GM19395 (cell line): Measurements from ENCODE around the gene FAM153A.
"Not testable (repeated sequence)": the region's sequence is repeated elsewhere in the genome, so short reads cannot be mapped to it uniquely, and the experiment has no call there.

Experiments used
- ATAC-seq: cut with Tn5 transposase; IDR thresholded peaks from one replicate; pipeline ENCODE4 v1.9.1; 2021; ENCODE audit warnings: mild to moderate bottlenecking, moderate library complexity; ENCODE audit not compliant: unreplicated experiment

The FAM153A gene

DNA sequence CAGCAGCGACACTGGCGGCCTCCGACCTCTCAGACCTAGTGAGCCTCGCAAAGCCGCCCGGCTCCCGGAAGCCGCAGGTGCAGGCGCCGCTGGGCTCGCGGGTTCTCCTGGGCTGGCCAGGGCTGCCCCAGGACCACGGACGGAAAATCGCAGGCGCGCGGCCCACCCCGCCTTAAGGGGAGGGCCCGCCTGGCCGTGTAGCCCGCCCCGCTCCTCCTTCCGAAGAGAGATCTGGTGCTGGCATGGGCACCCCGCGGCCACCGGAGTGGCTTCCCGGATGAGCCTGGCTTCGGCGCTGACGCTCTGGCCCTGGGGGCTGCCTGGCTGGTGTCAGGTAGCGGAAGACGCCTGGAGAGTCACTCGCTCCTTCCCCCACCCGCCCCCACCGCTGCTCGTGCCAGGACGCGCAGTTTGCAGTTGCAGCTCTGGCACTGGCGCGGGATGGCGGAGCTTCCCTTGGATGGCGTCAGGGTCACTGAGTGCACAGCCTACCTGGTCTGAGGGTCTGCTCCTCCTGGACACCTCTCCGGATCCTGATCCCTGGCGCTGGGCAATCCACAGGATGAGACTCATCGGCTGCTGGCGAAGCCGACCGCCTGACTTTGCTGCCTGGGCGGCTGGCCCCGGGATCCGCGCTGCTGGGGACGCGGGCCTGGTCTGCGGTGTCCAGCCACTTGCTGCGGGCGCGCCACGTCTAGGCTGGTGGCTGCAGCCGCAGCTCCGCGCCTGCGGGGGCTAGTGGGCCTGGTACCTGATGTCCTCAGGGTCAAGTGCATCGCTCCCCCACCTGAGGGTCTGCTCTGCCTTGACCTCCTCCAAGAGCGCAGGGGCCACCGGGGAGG lies at the start of gene FAM153A:
Gene FAM153A (minus strand): TSS at position 108 of the 842 bp plus-strand sequence.
- peak; percentile 73 for ATAC-seq

- not testable (repeated sequence) for ATAC-seq
These were observed 49.6 kb upstream of the FAM153A start for GRCh38 chr5:177832287-177832686.

DNA sequence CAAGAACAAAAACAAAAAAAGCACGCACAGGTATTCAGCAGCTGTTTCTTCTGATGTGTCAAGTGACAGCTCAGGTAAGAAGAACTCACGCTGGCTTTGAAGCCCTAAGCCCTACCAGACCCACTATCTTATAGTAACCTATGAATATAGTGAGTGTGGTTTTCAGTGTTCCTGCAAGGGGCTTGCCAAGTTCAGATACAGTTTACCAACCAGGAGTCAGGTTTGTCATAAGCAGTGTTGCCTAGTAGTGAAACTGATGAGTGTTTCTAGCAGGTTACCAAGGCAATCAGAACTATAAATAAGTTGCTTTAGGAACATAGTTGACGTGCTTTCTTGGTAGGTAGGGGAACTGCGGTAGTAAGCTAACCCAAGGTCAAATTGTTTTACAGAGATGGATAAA lies 43.4 kb upstream of the FAM153A start:
- ATAC-seq: not testable (repeated sequence)

DNA sequence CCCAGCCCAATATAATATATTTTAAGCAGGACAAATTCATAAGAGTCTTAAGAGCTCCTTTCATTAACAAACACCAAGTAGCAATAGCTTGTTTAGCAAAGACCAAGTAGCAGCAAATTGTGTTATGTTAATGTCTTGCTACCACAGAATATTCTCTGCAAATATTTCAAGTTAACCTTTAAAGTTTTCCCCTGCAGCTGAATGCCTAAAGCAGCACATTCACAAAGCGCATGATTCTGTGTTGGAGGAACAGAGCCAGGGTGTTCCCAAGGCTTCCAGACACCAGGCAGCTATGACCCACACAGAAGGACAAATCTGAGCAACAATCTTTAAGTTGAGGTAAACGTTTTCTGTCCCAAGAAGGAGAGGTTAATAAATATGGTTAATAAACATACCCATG lies 42.1 kb upstream of the FAM153A start:
- ATAC-seq: not testable (repeated sequence)

GRCh38 chr5:177822489-177822888 lies 39.8 kb upstream of the FAM153A start:
- ATAC-seq: not testable (repeated sequence)

- ATAC-seq: not testable (repeated sequence)
These were observed 37.0 kb upstream of the FAM153A start for GRCh38 chr5:177819664-177820063.

DNA sequence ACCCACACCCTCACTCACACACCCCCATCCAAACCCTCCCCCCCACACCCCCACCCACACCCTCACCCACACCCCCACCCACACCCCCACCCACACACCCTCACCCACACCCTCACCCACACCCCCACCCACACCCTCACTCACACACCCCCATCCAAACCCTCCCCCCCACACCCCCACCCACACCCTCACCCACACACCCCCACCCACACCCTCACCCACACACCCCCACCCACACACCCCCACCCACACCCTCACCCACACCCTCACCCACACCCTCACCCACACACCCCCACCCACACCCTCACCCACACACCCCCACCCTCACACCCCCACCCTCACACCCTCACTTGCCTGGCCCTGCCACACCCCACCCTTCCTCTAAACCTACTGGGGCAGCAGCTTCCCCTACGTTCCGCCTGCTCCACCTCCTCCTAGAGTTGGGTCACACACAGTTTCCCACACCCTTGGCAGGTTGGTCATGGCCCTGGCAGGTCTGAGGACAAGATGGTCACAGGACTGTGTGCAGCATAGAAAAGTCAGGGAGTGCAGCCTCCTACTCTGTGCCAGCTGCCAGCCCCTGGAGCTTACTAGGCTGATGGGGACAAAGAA lies 30.2 kb upstream of the FAM153A start:
- not testable (repeated sequence) for ATAC-seq

DNA sequence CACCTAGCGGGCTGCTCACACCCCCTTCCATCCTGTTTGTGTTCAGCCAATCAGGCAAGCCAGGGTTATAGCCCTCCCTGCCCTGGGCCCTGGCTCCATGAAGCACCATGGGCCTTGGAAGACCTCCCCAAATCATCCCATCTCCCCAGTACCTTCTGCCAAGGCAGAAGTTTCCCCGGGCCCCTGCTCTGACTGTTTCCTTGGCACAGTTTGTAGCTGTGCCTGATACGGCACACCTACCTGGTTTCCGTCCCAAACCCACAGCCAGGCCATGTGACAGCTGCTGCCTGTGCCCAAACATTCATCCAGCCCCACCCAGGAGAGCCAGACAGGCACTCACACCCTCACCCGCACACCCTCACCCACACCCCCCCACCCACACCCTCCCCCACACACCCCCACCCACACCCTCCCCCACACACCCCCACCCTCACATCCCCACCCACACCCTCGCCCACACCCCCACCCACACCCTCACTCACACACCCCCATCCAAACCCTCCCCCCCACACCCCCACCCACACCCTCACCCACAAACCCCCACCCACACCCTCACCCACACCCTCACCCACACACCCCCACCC lies 29.6 kb upstream of the FAM153A start:
- ATAC-seq: not testable (repeated sequence)

- ATAC-seq: not testable (repeated sequence)
These were observed 26.7 kb upstream of the FAM153A start for GRCh38 chr5:177809209-177809913.

DNA sequence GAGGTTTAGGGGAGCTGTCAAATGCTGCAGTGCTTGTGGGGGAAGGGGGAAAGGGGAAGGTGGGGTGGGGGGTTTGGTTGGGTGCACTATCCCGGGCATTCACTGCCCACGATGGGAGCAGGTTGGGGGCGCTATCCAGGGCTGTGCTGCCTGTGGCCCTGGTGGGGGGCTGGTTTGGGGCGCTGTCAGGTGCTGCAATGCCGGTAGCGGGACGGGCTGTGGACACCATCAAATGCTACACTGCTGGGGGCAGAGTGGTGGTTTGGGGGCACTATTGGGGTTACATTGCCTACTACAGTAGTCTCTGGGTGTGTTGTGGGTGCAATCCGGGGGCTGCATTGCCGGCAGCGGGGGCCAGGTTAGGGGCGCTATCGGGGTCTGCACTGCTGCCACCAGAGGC lies 25.7 kb upstream of the FAM153A start:
- ATAC-seq: not testable (repeated sequence)

DNA sequence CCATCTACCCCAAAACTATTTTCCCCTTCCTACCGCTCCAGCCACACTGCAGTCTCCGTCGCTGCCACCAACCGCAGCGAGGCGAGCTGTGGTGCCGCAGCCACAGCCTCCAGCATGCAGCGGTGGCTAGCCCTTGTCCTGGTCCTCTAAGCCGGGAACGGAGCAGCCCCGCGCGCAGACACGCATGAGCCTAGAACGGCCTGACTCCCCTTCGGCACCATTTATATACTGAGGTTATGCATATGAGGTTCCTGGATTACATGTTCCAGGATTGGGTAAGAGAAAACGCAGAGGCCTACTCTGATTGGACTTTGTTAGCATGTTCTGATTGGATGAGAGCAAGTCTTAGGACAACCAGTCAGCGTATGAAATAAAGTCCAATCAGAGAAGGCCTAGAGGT lies 24.6 kb upstream of the FAM153A start:
- not testable (repeated sequence) for ATAC-seq

DNA sequence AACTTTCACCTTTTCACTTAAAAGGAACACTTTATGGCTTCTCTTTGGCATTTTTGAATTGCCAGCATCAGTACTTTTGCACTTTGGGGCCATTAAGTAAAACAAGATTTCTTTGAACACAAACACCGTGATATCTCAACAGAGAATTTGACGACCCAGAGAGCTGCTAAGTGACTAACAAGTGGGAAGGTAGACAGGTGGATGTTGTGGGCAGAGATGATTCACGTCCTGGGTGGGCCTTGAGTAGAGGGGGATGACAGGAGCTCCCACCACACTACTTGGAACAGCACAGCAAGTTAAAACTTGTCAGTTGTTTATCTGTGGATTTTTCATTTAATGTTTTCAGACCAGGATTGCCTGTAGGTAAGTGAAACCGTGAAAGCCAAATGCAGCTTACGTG lies 18.7 kb upstream of the FAM153A start:
- not testable (repeated sequence) for ATAC-seq

DNA sequence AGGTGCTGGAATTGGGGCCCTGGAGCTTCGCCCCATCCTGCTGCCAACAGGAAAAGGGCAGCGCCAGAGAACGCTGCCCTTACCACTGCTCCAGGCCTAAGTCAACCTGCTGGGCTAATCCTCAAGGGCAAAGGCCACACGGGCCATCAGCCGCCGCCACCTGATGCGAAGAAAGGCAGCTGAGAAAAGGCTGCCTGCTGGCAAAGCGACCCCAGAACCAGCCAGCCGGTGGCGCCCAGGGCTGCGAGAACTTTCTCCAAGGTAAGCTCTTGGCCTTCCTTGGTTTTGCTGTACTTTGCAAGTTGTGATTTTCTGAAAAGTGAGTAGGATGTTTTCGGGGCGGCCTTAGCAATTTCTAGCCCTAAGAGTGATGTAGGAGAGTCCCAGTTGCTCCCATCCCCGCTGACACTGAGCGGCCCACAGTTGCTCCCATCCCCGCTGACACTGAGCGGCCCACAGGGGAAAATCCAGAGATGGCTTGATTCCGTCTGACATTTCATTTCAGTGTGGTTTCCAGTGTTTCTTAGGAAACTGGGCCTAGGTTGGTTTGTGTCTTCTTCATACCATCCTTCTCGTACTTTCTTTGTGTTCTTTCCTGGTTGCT lies 15.6 kb upstream of the FAM153A start:
- ATAC-seq: not testable (repeated sequence)

GRCh38 chr5:177793272-177793671 lies 10.6 kb upstream of the FAM153A start:
- not testable (repeated sequence) for ATAC-seq

- ATAC-seq: not testable (repeated sequence)
These were observed 8.9 kb upstream of the FAM153A start for GRCh38 chr5:177791649-177792048.

DNA sequence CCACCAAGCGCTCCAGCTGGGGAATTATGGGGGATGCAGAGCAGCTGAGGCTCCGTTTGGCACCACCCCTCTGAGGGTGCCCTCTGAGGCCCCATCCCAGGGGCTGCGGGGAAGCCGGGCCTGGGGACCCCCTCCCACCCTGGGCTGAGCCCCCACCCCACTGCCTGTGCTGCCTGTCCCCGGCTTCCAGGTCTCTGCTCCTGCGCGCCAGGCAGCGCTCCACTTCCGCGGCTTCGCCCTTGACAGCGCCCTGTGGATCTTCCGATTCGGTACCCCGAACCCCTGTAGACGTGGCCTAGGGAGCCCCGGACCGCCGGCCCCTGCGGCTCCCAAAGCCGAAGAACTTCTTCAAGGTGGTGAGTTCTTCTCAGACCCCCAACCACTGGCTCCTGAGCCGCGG lies 530 bp downstream of the FAM153A start:
- ATAC-seq: not testable (repeated sequence)

DNA sequence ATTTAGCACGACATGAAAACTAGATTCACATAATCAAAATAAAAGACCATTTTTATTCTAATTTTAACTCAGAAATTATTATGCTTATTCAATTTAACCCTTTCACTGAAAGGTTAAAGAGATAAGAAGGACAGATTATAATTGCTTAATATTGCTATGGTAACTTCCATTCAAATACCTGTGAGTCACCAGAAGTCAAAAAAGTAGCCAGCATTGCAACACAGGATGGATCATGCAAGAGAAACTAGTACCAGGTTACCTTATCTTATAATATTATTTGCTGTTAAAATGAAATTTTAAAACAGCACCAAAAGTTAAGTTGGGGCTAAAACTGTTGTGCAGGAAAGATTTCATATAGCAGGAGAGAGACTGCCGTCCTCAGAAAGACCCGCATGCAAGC lies 11.5 kb downstream of the FAM153A start:
- ATAC-seq: not testable (repeated sequence)

DNA sequence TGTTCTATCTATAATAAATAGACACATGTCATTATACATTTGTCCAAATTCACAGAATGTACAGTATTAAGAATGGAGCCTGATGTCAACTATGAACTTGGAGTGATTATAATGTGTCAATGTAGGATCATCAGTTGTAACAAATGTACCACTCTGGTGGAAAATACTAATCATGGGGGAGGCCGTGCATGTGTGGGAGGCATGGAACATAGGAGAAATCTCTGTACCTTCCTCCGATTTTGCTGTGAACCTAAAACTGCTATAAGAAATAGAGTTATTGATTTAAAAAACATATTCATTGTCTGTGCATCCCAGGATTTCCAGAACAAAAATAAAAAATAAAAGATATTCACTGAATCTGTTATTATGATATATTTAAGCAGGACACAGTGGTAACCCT lies 12.1 kb downstream of the FAM153A start:
- ATAC-seq: not testable (repeated sequence)

DNA sequence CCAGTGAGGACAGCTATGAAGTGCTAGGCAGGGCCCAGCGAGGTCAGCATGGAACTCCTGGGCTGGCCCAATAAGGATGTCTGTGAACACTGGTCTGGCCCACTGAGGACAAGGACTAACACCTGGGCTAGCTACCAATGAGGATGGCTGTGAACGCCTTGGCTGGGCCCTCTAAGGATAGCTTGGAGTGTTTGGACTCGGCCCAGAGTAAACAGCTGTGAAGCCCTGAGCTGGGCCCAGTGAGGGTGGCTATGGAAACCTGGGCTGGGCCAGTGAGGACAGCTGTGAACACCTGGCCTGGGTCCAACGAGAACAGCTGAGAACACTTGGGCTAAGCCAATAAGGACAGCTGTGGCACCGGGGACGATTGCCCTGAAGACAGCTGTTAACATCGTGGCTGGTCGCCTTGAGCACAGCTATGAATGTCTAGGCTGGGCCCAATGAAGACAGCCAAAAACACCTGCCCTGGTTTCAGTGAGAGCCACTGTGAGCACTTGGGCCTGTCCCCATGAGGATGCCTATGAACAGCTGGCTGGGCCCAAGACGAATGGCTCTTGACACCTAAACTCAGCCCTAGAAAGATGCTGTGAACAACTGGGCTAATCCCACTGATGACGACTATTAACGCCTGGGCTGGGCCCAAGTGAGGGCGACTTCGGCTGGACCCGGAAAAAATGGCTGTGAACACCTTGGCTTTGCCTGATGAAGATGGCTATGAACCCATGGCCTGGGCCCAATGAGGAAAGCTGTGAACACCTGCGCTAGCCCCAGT lies 18.8 kb downstream of the FAM153A start:
- not testable (repeated sequence) for ATAC-seq

- ATAC-seq: not testable (repeated sequence)
These were observed 21.7 kb downstream of the FAM153A start for GRCh38 chr5:177760954-177761353.
